Heart right ventricle (tissue), 16 donors: ENCODE measurements around the gene UCHL5. TPM values are rescaled to one million over a fixed set of nuclear protein-coding genes. Genes with fewer than 3 reads are reported as not detected.

Experiments
- ATAC-seq, 8 donors: fragments of 200-7000 bp; cut with Tn5 transposase; one replicate each; pipeline ENCODE4 v1.9.1; 2020; ENCODE audit warnings: mild to moderate bottlenecking in 8 of 8, moderate library complexity in 8 of 8, moderate number of reproducible peaks in 1 of 8
- DNase-seq, 2 donors: peaks; one replicate each; pipeline ENCODE4 v3.0.0-alpha.2; 2020
- H3K27ac ChIP-seq, 10 donors: fragments of 200-600 bp; sonication (generic) in 2 of 10; one replicate each; pipeline versions ENCODE4 v1.5.0 to v1.8.0; 2020 to 2022; ENCODE audit warnings: mild to moderate bottlenecking in 3 of 10
- H3K27me3 ChIP-seq, 7 donors: fragments of 200-600 bp; one replicate each; pipeline ENCODE4 v1.8.0; 2021 to 2022; ENCODE audit warnings: mild to moderate bottlenecking in 2 of 7
- H3K36me3 ChIP-seq, 9 donors: fragments of 200-600 bp; sonication (generic) in 1 of 9; one replicate each; pipeline versions ENCODE4 v1.5.0 to v1.8.0; 2020 to 2022; ENCODE audit warnings: mild to moderate bottlenecking in 2 of 9
- H3K4me1 ChIP-seq, 9 donors: fragments of 200-600 bp; sonication (generic) in 1 of 9; one replicate each; pipeline versions ENCODE4 v1.5.0 to v1.8.0; 2020 to 2022; ENCODE audit warnings: mild to moderate bottlenecking in 4 of 9
- H3K4me3 ChIP-seq, 10 donors: fragments of 200-600 bp; sonication (generic) in 2 of 10; one replicate each; pipeline versions ENCODE4 v1.5.0 to v1.8.0; 2020 to 2022; ENCODE audit warnings: mild to moderate bottlenecking in 7 of 10, moderate library complexity in 2 of 10
- H3K9me3 ChIP-seq, 11 donors: fragments of 200-600 bp in 10 of 11; sonication (generic) in 2 of 11; one replicate each; pipeline versions ENCODE4 v1.5.0 to v1.8.0; 2013 to 2022; ENCODE audit warnings: mild to moderate bottlenecking in 2 of 11, control low read depth in 1 of 11, moderate library complexity in 1 of 11
- WGBS, 2 donors: extraction: QIAGEN DNeasy Blood & Tissue Kit; methylation state at CpG; one replicate each; pipeline ENCODE4 v1.1.7; 2013; ENCODE audit warnings: inconsistent platforms in 1 of 2; 5-methylcytosine and 5-hydroxymethylcytosine counted together
- intact Hi-C, 10 donors: fragments of 100-400 bp; cut with DNase I; formaldehyde crosslinking; loops; one replicate each; pipeline versions ENCODE4 v1.11.1 to v1.14.2; 2022
- polyA plus RNA-seq, 2 donors: library from polyadenylated mRNA; stranded (reverse); fragments of 200-250 nt; gene quantifications; one replicate each; pipeline ENCODE4 v1.2.3, GENCODE V29; 2013
- total RNA-seq, 10 donors: library from RNA; stranded (reverse); fragmentation: NEBNext Ultra II Directional in 3 of 10; extraction: Animal tissue kit (Norgen Biotek cat#: 25700) in 3 of 10; gene quantifications; one replicate each; pipeline versions ENCODE4 v1.2.1 to v1.2.4, GENCODE V29; 2021 to 2023
- TF ChIP-seq, protein P1 (sequence below), 9 donors: fragments of 200-600 bp; sonication (generic) in 2 of 9; IDR thresholded peaks; one replicate each; pipeline versions ENCODE4 v1.5.0 to v1.8.0; 2021 to 2022; ENCODE audit warnings: antibody characterized with exemption in 9 of 9, mild to moderate bottlenecking in 5 of 9, moderate library complexity in 1 of 9
- donor health status: Arrhythmogenic right ventricular cardiomyopathy.
- donor health status: ischemic (EF 13 %, LVEDD 7.1; RV severe dilation, severe dysfunction).
- donor health status: healthy with polysubstance abuse.
- donor health status: DM: no; HTN: yes; CAD: no.
- donor health status: DM: no; HTN: no; CAD: no.
- donor health status: ischemic (EF 25% LVEDD 6.9; RV normal size, moderate dysfunction).
- donor health status: ischemic (EF 25% LVEDD 5.7; RV mildly dilated, moderate dysfunction).
- donor health status: healthy.
- donor health status: DM: yes; HTN: yes; CAD: no.
- donor health status: Ischemic cardiomyopathy.
- donor health status: ischemic (EF 35%, LVEDD 5.7; RV mildly dilated, moderate dysfunction).
- donor health status: nonischemic (EF 11% LVEDD 7.7; RV severe dilation, severe dysfunction).
- donor health status: DM: yes; HTN: yes; CAD: no.
- donor health status: PGD.
- donor health status: ischemic (EF 29% LVEDD 5.4; RV normal size, mild dysfunction).
- donor health status: nonischemic (EF 23%, LVEDD 6.1; RV moderate dilation, normal function).

UCHL5 gene
- total and polyA plus RNA-seq, 12 donors: 13.3 to 45.2 (median 34.9) TPM

DNA sequence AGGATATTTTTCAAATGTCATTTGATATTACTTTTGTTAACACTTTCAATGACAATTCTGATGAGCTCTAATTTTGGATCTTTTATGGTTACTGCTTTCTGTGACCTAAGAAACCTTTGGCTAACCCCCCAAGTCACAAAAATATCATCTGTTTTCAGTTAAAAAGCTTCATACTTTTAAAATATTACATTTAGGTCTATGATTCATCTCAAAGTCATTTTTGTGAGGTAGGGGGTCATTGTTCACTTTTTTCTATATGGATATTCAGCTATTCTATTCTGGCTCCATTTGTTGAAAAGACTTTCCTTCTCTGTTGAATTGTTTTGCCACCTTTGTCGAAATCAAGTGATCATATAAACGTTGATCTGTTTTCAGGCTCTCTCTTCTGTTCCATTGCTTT, 44.8 kb downstream of the UCHL5 start:
- TF ChIP-seq, protein P1, sequence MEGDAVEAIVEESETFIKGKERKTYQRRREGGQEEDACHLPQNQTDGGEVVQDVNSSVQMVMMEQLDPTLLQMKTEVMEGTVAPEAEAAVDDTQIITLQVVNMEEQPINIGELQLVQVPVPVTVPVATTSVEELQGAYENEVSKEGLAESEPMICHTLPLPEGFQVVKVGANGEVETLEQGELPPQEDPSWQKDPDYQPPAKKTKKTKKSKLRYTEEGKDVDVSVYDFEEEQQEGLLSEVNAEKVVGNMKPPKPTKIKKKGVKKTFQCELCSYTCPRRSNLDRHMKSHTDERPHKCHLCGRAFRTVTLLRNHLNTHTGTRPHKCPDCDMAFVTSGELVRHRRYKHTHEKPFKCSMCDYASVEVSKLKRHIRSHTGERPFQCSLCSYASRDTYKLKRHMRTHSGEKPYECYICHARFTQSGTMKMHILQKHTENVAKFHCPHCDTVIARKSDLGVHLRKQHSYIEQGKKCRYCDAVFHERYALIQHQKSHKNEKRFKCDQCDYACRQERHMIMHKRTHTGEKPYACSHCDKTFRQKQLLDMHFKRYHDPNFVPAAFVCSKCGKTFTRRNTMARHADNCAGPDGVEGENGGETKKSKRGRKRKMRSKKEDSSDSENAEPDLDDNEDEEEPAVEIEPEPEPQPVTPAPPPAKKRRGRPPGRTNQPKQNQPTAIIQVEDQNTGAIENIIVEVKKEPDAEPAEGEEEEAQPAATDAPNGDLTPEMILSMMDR (IDR thresholded peaks at IDR 0.05): no peak
- peak overlapping the region in 2 of 10 donors; percentile 41 to 48 for H3K27ac ChIP-seq
- H3K4me3 ChIP-seq: no peak overlapping the region
- ATAC-seq (no peak), DNase-seq (no peak)
- peaks cover 0 to 20% (median 5%) of the 10 kb centered on the region in 9 donors for H3K4me1 ChIP-seq
- 53 to 72% methylated on average over 2 of the region's 2 CpGs for WGBS, 2 donors
- H3K9me3 ChIP-seq: no peaks in the 10 kb centered on the region
- peaks cover 0 to 18% (median 0%) of the 10 kb centered on the region in 9 donors for H3K36me3 ChIP-seq
- intact Hi-C loops: loop anchor here in 5 of 10 donors (10.0 kb wide), 5 partner anchors 210 to 540 kb away; partner anchors contain the start of genes RGS13 (in 1 of the 5) and RGS2 (in 1 of the 5)
- no peaks in the 10 kb centered on the region for H3K27me3 ChIP-seq

DNA sequence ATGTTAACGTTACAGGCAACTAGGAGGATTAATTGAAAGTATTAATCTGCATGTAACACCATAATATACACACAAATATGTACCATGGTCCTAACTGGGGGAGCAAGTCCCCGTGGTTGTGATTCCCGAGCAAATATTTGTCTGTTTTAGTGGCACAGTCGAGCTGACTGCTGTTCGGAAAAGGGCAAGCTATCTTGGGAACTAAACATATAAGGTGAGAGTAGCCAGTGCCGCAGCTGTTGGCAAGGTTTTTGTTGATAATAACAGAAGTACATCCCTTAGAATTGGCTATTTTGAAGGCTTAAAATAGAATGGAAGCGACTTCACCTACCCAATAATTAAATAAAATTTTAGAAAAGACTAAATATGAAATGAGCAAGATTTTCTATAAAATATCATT, 45.5 kb downstream of the UCHL5 start:
- Histone ChIP-seq H3K27me3 (no peaks in the 10 kb centered on the region), H3K9me3 (no peaks in the 10 kb centered on the region), H3K36me3 (peaks cover 0 to 18% (median 0%) of the 10 kb centered on the region in 9 donors), H3K27ac (peak overlapping the region in 5 of 10 donors; percentile 41 to 68 (median 56)), H3K4me1 (peaks cover 0 to 20% (median 5%) of the 10 kb centered on the region in 9 donors), H3K4me3 (peak overlapping the region in 2 of 10 donors; percentile 3 to 4)
- 51 to 61% methylated on average over 7 of the region's 7 CpGs for WGBS, 2 donors
- intact Hi-C loops: loop anchor here in 5 of 10 donors (10.0 kb wide), 5 partner anchors 209 to 539 kb away; partner anchors contain the start of genes RGS13 (in 1 of the 5) and RGS2 (in 1 of the 5)
- ATAC-seq: peak in 7 of 8 donors; percentile 38 to 94 (median 85)
- TF ChIP-seq, protein P1 (IDR thresholded peaks at IDR 0.05): no peak
- peak in 1 of 2 donors; percentile 9 for DNase-seq

- no peaks in the 10 kb centered on the region for H3K27me3 ChIP-seq
- no peaks in the 10 kb centered on the region for H3K9me3 ChIP-seq
- WGBS, 2 donors: 61 to 70% methylated on average over 2 of the region's 2 CpGs
- no peak for DNase-seq
- peak overlapping the region in 5 of 10 donors; percentile 14 to 68 (median 48) for H3K27ac ChIP-seq
- TF ChIP-seq, protein P1 (IDR thresholded peaks at IDR 0.05): no peak
- peak in 5 of 8 donors; percentile 62 to 81 (median 73) for ATAC-seq
- H3K4me3 ChIP-seq: no peak overlapping the region
- H3K36me3 ChIP-seq: peaks cover 0 to 18% (median 0%) of the 10 kb centered on the region in 9 donors
- intact Hi-C loops: loop anchor here in 5 of 10 donors (10.0 kb wide), 5 partner anchors 208 to 538 kb away; partner anchors contain the start of genes RGS13 (in 1 of the 5) and RGS2 (in 1 of the 5)
- H3K4me1 ChIP-seq: peaks cover 0 to 20% (median 5%) of the 10 kb centered on the region in 9 donors
Observed at GRCh38 chr1:193013005-193013404, 46.2 kb downstream of the UCHL5 start.

DNA sequence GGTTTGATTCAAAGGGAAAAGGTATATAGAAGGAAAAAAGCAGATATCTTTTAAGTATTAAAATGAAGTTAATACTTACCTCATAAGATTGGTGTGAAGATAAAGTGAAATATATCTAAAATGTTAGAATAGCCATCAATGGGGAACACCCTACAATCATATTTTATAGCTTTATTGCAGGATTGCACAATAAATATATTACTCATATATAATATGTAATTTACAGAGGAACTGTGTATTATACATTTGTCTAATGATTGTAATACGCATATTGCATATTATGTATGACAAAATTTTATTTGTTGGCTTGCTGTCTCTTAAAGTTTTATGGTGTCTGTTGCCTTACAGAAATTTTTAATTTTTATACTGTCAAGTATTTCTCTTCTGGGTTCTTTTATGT, 47.8 kb downstream of the UCHL5 start:
- 96 to 98% methylated on average over 1 of the region's 1 CpG for WGBS, 2 donors
- Histone ChIP-seq H3K4me1 (peaks cover 0 to 20% (median 5%) of the 10 kb centered on the region in 9 donors), H3K36me3 (peaks cover 0 to 8% (median 0%) of the 10 kb centered on the region in 9 donors), H3K4me3 (no peak overlapping the region), H3K27me3 (no peaks in the 10 kb centered on the region), H3K27ac (no peak overlapping the region), H3K9me3 (no peaks in the 10 kb centered on the region)
- ATAC-seq (no peak), DNase-seq (no peak)
- TF ChIP-seq, protein P1 (IDR thresholded peaks at IDR 0.05): no peak
- intact Hi-C loops: loop anchor here in 5 of 10 donors (10.0 kb wide), 5 partner anchors 207 to 537 kb away; partner anchors contain the start of genes RGS13 (in 1 of the 5) and RGS2 (in 1 of the 5)
